Fibroblast of the aortic adventitia (primary cell): ENCODE data around the gene CLDN10. TPM values are rescaled to one million over a fixed set of nuclear protein-coding genes. Genes with fewer than 3 reads are reported as not detected.

ENCODE experiments used
- DNase-seq: peaks from one replicate; pipeline ENCODE4 v3.0.0-alpha.2; 2010; ENCODE audit warnings: low read depth
- H3K4me3 ChIP-seq: 2 replicates; pipeline ENCODE4 v1.5.1; 2011; ENCODE audit warnings: low read depth, mild to moderate bottlenecking, control low read depth, low read length, moderate library complexity
- total RNA-seq: library from RNA; depleted of rRNA; stranded (reverse); fragments of >200 nt; gene quantifications from 2 replicates; pipeline ENCODE4 v1.2.3, GENCODE V29; 2012; ENCODE audit warnings: low replicate concordance
- TF ChIP-seq, protein P1 (sequence below): IDR thresholded peaks from 2 replicates; pipeline ENCODE4 v1.5.1; 2011; ENCODE audit warnings: mild to moderate bottlenecking, low read length, control low read depth, inconsistent platforms; ENCODE audit not compliant: insufficient read depth

CLDN10 gene
- total RNA-seq, 1 donor = 0.27 TPM

DNA sequence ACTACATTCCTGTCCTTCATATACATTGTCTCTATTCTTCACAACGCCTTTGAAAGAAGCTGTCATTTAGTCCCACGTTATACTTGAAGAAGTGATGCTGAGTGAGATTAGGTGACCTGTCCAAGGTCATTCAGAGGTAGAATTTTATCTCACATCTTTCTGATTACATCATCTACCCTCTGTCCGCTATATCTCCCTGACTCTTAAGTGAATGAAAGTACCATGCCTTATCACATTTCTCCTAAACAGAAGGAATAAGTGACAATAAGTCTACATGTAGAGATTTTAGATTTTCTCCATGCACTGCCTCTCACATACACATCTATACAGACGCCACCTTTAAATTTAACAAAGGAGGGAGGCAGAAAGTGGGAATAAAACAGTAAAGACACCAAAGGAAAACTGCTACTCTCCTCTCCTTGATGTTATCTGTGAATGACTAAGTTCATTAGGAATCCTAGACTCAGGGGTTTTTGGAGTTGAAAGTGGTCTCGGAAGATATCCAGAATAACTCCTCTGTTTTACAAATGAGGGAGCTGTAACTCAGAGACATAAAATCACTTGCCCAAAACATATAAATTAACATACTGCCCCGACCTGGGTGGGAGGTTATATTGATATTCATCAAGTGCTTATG, 4.9 kb upstream of the CLDN10 start:
- no peak overlapping the region for H3K4me3 ChIP-seq
- TF ChIP-seq, protein P1, sequence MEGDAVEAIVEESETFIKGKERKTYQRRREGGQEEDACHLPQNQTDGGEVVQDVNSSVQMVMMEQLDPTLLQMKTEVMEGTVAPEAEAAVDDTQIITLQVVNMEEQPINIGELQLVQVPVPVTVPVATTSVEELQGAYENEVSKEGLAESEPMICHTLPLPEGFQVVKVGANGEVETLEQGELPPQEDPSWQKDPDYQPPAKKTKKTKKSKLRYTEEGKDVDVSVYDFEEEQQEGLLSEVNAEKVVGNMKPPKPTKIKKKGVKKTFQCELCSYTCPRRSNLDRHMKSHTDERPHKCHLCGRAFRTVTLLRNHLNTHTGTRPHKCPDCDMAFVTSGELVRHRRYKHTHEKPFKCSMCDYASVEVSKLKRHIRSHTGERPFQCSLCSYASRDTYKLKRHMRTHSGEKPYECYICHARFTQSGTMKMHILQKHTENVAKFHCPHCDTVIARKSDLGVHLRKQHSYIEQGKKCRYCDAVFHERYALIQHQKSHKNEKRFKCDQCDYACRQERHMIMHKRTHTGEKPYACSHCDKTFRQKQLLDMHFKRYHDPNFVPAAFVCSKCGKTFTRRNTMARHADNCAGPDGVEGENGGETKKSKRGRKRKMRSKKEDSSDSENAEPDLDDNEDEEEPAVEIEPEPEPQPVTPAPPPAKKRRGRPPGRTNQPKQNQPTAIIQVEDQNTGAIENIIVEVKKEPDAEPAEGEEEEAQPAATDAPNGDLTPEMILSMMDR = no peak
- no peak for DNase-seq

DNA sequence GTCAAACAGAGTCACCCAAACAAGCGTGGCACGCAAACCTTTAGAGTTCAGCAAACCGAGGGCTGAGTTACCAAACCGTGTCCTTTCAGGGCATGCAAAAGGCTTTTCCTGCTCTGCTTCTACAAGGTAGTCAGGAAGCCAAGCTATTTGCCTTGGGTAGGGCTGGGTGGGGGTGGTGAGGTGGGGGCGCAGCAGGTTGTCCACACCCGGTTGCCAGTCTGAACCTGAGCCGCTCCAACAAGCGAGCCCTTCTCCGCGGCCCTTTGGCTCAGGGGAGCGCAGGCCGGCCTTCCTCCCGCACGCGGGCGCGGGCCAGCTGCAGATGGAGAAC, 347 bp upstream of the CLDN10 start:
- TF ChIP-seq, protein P1 = no peak
- DNase-seq = no peak
- no peak overlapping the region for H3K4me3 ChIP-seq

DNA sequence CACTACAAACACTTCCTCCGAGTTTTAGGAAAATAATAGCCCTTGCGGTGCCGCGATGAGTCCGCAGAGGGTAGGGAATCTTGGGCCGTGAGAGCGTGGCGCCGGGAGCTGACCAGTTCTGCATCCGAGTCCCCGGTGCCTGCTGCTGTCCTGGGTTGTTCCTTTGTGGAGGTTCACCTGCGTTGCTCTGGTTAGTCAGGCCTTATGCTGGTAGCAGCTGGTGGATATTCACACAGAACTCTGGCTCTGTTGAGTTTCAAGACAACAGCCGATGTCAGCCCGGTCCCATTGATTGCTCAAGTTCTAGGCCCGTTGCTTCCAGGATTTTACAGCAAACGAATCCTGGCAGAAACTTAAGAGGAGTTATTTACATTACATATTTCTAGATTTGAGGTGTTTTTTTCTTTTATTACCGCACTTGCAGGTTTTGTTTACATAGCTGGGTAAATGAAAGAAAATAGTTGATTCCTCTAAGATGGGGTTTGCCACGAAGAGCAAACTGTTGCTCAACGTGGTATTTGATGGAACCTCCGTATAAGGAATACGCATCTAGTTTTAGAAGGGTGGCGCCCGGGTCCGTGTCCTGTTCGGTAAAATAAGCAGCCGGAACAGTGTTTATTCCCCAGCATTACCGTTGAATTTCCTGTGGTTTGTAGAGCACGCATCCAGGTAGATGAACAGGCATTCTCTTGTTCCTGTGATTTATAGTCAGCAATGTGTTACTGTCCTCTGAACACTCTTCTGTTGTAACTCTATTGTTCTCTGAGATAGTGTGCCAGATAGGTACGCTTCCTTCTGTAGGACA, 1.3 kb downstream of the CLDN10 start:
- DNase-seq = no peak
- no peak overlapping the region for H3K4me3 ChIP-seq
- TF ChIP-seq, protein P1 = no peak

DNA sequence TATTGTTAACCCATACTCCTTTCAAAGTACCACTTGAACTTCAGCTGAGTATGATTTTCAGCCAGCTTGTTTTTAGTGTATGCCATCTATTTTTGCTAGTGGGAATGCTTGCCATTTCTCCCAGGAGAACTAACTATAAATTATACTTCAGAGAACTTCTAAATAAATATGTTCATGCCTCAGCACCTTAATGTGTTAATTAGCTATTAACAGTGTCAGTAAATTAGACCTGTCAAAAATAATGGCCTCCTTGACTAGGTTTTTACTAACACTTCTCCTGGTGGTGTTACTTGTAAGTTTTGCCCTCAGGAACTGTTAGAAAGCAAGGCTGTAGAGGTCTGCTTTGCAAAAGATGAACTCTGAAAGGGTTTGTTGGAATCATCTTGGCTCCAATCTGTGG, 4.5 kb downstream of the CLDN10 start:
- TF ChIP-seq, protein P1 = no peak
- no peak for DNase-seq
- H3K4me3 ChIP-seq = no peak overlapping the region

DNA sequence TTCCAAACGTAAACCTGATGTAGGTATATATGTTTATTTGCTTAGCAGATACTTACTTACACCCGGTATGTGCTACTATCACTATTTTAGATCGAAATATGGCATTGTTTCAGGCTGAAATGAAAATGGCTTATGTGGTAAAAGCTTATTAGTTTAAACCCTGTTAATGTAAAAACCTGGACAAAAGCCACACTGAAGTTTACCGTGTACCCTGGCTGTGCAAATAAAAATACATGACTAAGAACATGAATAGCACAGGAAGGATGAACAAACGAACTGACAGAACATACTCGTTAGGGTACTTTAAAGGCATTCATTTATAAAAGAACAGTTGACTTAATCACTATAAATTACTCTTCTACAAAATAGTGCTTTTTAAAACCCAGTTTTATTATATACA, 6.6 kb downstream of the CLDN10 start:
- no peak overlapping the region for H3K4me3 ChIP-seq
- TF ChIP-seq, protein P1 = no peak
- DNase-seq = no peak

DNA sequence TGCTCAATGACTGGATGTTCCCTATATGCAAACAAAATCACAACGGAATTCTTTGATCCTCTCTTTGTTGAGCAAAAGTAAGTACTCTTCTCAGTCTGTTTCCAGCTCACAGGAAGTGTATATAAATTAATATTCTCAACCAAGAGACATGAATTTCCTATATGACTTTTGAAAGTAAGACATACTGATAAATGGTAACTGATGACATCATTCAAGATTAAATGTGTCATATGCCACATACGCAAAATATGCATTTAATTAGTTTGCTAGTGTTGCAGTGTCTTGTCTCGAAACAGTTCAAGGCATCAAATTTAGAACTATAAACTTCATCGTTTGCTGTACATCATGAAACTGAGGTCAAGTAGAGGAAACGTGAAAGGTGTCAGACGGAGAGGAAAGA, 7.9 kb downstream of the CLDN10 start:
- no peak overlapping the region for H3K4me3 ChIP-seq
- no peak for DNase-seq
- TF ChIP-seq, protein P1 = no peak
